Activated B cell treated with CpG ODN at 0.5 μM for 24 hours (primary cell): ENCODE results near the gene OGFRL1. TPM values are rescaled to one million over a fixed set of nuclear protein-coding genes. Genes with fewer than 3 reads are reported as not detected.

Experiments used
- ATAC-seq: fragments of 200-7000 bp; cut with Tn5 transposase; one replicate; pipeline ENCODE4 v1.10.0; 2021; ENCODE audit warnings: low read depth, mild to moderate bottlenecking, moderate library complexity
- CTCF ChIA-PET: fragments of 350-600 bp; sonication (Branson Sonifier 250); formaldehyde crosslinking; loops from one replicate; lab custom pipeline; 2021; ENCODE audit warnings: antibody characterized with exemption; lab: Charles Lee
- POLR2A ChIA-PET: fragments of 350-600 bp; sonication (Branson Sonifier 250); formaldehyde crosslinking; loops from one replicate; lab custom pipeline; 2021; ENCODE audit warnings: antibody characterized with exemption; lab: Charles Lee
- DNase-seq: peaks from one replicate; pipeline ENCODE4 v3.0.0; 2022
- H3K27ac Mint-ChIP-seq: one replicate; pipeline ENCODE4 v1.8.0; 2020; ENCODE audit warnings: mixed read lengths
- H3K27me3 Mint-ChIP-seq: one replicate; pipeline ENCODE4 v1.8.0; 2021; ENCODE audit warnings: mixed read lengths
- H3K36me3 Mint-ChIP-seq: one replicate; pipeline ENCODE4 v1.8.0; 2021; ENCODE audit warnings: low read depth, mixed read lengths
- H3K4me1 Mint-ChIP-seq: one replicate; pipeline ENCODE4 v1.8.0; 2021; ENCODE audit warnings: mixed read lengths
- H3K4me3 Mint-ChIP-seq: one replicate; pipeline ENCODE4 v1.8.0; 2020; ENCODE audit warnings: mild to moderate bottlenecking, mixed read lengths
- H3K9me3 Mint-ChIP-seq: one replicate; pipeline ENCODE4 v1.8.0; 2020; ENCODE audit warnings: mixed read lengths
- CTCF ChIP-seq: fragments of 200-600 bp; IDR thresholded peaks from one replicate; pipeline ENCODE4 v1.8.0; 2022; ENCODE audit warnings: antibody characterized with exemption, mild to moderate bottlenecking
- intact Hi-C: fragments of 100-400 bp; cut with micrococcal nuclease; formaldehyde crosslinking; loops from one replicate; pipeline ENCODE4 v1.15.1; 2024
- total RNA-seq: library from RNA; stranded (reverse); gene quantifications from 2 replicates; pipeline ENCODE4 v1.2.3, GENCODE V29; 2022

Gene OGFRL1
- total RNA-seq, 1 donor from 2014 or later: 18.4 TPM

- POLR2A ChIA-PET: interaction anchor here (1.5 kb wide), 1 partner anchor 7 kb away, joined by 8 read pairs; no protein-coding TSS in a partner anchor
- ATAC-seq (no peak), DNase-seq (no peak)
- TF ChIP-seq CTCF: no peak
- H3K27ac Mint-ChIP-seq: no peak overlapping the region
- H3K27me3 Mint-ChIP-seq: no peaks in the 10 kb centered on the region
- intact Hi-C loops: no loop called here
- H3K4me3 Mint-ChIP-seq: no peak overlapping the region
- H3K9me3 Mint-ChIP-seq: peaks cover 3% of the 10 kb centered on the region
- H3K36me3 Mint-ChIP-seq: no peaks in the 10 kb centered on the region
- H3K4me1 Mint-ChIP-seq: peaks cover 16% of the 10 kb centered on the region
- CTCF ChIA-PET: no interaction called here
Observed at GRCh38 chr6:71280701-71281100, 7.9 kb upstream of the OGFRL1 start.

GRCh38 chr6:71284785-71285184, 3.8 kb upstream of the OGFRL1 start:
- no peak overlapping the region for H3K27ac Mint-ChIP-seq
- ATAC-seq (no peak), DNase-seq (no peak)
- H3K4me1 Mint-ChIP-seq: peaks cover 25% of the 10 kb centered on the region
- H3K4me3 Mint-ChIP-seq: no peak overlapping the region
- ChIA-PET POLR2A (no interaction called here), CTCF (no interaction called here)
- H3K9me3 Mint-ChIP-seq: peaks cover 3% of the 10 kb centered on the region
- intact Hi-C loops: loop anchor here (5.0 kb wide), 2 partner anchors 52 to 1417 kb away; partner anchors contain the start of gene COL19A1
- H3K27me3 Mint-ChIP-seq: no peaks in the 10 kb centered on the region
- TF ChIP-seq CTCF: no peak
- H3K36me3 Mint-ChIP-seq: no peaks in the 10 kb centered on the region

DNA sequence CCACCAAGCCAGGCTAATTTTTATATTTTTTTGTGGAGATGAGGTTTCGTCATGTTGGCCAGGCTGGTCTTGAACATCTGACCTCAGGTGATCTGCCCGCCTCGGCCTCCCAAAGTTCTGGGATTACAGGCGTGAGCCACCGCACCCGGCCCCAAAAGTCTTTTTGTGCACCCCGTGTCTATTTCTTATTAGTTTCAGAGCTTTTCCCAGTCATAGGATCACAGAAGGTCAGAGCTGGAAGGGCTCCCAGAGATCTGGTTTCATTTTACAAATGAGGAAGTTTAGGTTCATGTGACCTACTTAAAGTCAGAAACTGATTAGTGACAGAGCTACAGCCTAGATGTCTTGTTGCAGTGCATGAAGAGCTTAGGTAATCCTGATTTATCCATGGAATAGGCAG, 1.6 kb upstream of the OGFRL1 start:
- no peaks in the 10 kb centered on the region for H3K9me3 Mint-ChIP-seq
- H3K27ac Mint-ChIP-seq: peak overlapping the region; percentile 93
- ChIA-PET CTCF (interaction anchor here (0.7 to 3.6 kb wide), 5 partner anchors 9 to 97 kb away, joined by 3 to 30 read pairs (median 10); no protein-coding TSS in a partner anchor), POLR2A (interaction anchor here (0.6 to 4.1 kb wide), 8 partner anchors 9 to 54 kb away, joined by 3 to 67 read pairs (median 10); no protein-coding TSS in a partner anchor)
- no peaks in the 10 kb centered on the region for H3K27me3 Mint-ChIP-seq
- DNase-seq (no peak), ATAC-seq (no peak)
- intact Hi-C loops: loop anchor here (5.0 kb wide), 2 partner anchors 55 to 1420 kb away; partner anchors contain the start of gene COL19A1
- TF ChIP-seq CTCF: no peak
- H3K4me3 Mint-ChIP-seq: peak overlapping the region; percentile 82
- peaks cover 47% of the 10 kb centered on the region for H3K4me1 Mint-ChIP-seq
- peaks cover 5% of the 10 kb centered on the region for H3K36me3 Mint-ChIP-seq

DNA sequence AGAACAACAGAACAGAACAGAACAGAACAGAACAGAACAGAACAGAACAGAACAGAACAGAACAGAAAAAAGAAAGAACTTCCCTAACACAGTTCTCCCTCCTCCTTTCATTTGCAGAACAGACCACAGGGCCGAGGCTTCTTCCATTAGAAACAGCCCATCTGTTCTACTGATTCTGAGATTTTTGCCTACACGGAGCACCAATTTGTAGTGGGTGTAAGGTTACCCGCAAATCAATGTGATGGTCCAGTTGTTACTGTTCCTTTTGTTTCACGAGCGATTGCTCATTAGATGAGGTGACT, 734 bp upstream of the OGFRL1 start:
- no peak for TF ChIP-seq CTCF
- peak overlapping the region; percentile 93 for H3K27ac Mint-ChIP-seq
- CTCF ChIA-PET: interaction anchor here (0.5 to 3.6 kb wide), 8 partner anchors 19 to 100 kb away, joined by 3 to 30 read pairs (median 6); no protein-coding TSS in a partner anchor
- DNase-seq: no peak
- H3K9me3 Mint-ChIP-seq: no peaks in the 10 kb centered on the region
- peaks cover 50% of the 10 kb centered on the region for H3K4me1 Mint-ChIP-seq
- POLR2A ChIA-PET: interaction anchor here (0.6 to 4.1 kb wide), 18 partner anchors 8 to 1967 kb away, joined by 3 to 67 read pairs (median 6); partner anchors contain the start of gene SMAP1
- H3K4me3 Mint-ChIP-seq: peak overlapping the region; percentile 82
- peaks cover 7% of the 10 kb centered on the region for H3K36me3 Mint-ChIP-seq
- intact Hi-C loops: loop anchor here (1.0 to 5.0 kb wide), 10 partner anchors 19 to 1491 kb away; partner anchors contain the start of genes COL19A1, FAM135A, LMBRD1 and SMAP1
- no peak for ATAC-seq
- H3K27me3 Mint-ChIP-seq: no peaks in the 10 kb centered on the region

DNA sequence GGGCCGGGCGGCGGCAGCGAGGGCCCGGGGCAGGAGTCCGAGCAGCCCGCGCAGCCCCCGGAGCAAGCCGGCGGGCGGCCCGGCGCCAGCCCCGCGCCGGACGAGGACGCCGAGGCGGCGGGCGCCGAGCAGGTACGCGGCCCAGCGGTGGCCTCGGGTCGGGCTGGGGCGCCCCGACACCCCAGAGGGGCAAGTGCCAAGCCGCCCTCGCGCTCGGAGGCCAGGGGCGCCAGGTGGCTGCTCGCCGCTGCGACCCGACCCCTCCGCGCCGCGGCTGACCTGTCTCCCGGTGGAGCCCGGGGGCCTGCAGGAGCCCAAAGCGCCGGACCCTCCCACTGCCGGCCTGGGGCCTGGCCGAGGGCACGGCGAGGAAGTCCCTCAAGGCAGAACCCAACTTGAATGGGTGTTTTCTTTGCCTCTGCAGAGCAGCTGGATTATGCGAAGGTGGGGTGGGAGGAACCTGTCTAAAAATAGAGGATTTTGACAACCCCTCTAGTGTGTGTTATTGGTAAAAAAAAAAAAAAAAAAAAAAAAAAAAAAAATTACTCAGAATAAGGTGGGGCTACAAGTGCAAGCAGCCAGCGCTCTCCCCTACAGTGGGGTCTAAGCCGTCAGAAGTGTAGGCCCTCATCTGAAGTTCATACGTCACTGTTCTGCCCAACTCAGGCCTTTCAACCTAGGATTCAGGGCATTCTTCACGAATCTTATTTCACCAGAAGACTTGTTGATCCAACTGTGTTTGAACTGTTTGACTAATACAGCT, 609 bp downstream of the OGFRL1 start:
- no peaks in the 10 kb centered on the region for H3K27me3 Mint-ChIP-seq
- H3K9me3 Mint-ChIP-seq: no peaks in the 10 kb centered on the region
- CTCF ChIA-PET: interaction anchor here (1.1 to 3.6 kb wide), 3 partner anchors 41 to 99 kb away, joined by 3 to 30 read pairs (median 7); no protein-coding TSS in a partner anchor
- POLR2A ChIA-PET: interaction anchor here (0.6 to 4.1 kb wide), 11 partner anchors 10 to 920 kb away, joined by 3 to 67 read pairs (median 6); partner anchors contain the start of gene SMAP1
- peak overlapping the region; percentile 85 for H3K4me3 Mint-ChIP-seq
- TF ChIP-seq CTCF: no peak
- peak overlapping the region; percentile 82 for H3K27ac Mint-ChIP-seq
- intact Hi-C loops: loop anchor here (2.0 to 5.0 kb wide), 4 partner anchors 20 to 1422 kb away; partner anchors contain the start of gene COL19A1
- H3K36me3 Mint-ChIP-seq: peaks cover 19% of the 10 kb centered on the region
- H3K4me1 Mint-ChIP-seq: peaks cover 48% of the 10 kb centered on the region
- DNase-seq (no peak), ATAC-seq (peak; percentile 10)
